ENCODE results near the gene GPA33.

DNA sequence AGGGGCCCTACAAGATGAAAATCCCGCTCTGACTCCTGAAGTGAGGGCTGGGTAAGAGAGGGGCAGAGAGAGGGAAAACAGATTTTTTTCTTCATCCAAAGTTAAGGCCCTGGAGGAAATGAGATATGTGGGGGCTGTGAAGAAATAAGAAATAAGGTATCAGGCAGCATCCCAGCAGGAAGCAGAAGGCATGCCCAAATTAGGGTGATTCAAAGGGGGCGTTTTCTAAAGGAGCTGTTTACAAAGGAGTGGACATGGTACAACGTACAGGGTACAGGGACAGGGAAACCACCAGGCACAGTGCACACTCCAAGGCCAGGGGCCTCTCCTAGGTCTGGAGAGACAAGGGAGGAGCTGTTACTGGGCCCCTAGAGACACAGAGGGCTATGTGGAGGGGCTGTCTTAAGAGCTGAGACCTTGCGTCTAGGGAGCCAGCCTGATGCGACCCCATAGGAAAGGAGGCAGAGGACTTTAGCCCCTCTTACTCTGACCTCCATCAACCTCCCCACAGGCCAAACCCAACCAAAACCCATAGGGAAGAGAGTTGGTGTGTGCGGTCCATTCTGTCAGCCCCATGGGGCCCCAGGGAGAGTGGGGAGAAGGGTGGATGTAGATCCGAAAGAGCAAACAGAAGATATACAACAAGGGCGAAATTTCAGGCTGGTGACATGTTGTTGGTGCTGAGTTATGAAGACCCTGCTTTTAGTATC is 42.3 kb upstream of the GPA33 start:
- TF ChIP-seq, protein P1, sequence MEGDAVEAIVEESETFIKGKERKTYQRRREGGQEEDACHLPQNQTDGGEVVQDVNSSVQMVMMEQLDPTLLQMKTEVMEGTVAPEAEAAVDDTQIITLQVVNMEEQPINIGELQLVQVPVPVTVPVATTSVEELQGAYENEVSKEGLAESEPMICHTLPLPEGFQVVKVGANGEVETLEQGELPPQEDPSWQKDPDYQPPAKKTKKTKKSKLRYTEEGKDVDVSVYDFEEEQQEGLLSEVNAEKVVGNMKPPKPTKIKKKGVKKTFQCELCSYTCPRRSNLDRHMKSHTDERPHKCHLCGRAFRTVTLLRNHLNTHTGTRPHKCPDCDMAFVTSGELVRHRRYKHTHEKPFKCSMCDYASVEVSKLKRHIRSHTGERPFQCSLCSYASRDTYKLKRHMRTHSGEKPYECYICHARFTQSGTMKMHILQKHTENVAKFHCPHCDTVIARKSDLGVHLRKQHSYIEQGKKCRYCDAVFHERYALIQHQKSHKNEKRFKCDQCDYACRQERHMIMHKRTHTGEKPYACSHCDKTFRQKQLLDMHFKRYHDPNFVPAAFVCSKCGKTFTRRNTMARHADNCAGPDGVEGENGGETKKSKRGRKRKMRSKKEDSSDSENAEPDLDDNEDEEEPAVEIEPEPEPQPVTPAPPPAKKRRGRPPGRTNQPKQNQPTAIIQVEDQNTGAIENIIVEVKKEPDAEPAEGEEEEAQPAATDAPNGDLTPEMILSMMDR (IDR thresholded peaks at IDR 0.05), result no peak
- TF ChIP-seq POLR2A (IDR thresholded peaks at IDR 0.05), result no peak
- TF ChIP-seq EP300 (IDR thresholded peaks at IDR 0.05; ENCODE audit: low read depth), result no peak
- TF ChIP-seq POLR2AphosphoS5 (IDR thresholded peaks at IDR 0.05), result no peak

All from transverse colon (tissue), 4 donors.